GM19238 (cell line): ENCODE measurements around the gene DSG4.

Experiments
- DNase-seq: peaks from one replicate; pipeline ENCODE4 v3.0.0; 2011; ENCODE audit warnings: low spot score; ENCODE audit not compliant: insufficient read length

DSG4 gene

GRCh38 chr18:31447530-31448191 lies 71.1 kb downstream of the DSG4 start, which contains the start of gene DSG3:
Gene DSG3, plus strand, starts transcription at chr18:31447741. Its CDS starts 137 bp downstream, at chr18:31447878.
- DNase-seq: no peak

DNA sequence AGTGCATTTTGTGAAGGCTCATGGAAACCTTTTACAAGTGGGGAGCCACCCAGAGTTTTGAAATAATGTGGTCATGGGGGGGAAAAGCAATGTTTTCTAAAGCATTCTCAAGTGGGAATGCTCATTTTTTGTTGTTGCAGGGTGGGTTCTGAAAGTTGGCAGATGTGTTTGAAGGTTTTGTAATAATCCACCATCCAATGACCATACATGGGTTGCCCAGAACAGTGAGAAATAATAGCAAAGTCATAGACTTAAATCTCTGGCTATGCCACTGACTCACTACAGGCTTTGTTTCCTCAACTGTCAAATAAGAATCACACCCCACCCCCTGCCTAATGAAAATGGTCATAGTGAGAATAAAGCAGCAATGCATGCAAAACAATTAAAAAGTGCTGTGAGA lies 73.8 kb downstream of the DSG4 start:
- DNase-seq: no peak

DNA sequence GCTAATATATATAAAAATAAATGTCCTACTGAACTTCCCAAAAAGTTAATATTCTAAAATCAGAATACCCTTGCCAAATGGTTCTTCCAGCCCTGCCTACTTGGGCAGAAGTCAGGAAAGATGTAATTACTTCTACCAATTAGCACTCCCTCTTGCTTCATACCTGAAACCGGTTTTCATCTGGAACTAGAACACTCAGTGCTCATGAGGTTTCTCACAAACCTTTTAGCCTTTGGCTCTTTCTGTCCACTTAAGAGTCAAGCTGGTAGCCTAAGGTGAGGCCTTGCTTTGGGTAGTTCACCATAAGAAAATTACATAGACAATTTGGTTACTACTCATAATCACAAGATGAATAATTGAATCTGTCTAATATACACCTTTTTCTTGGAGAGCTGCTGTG lies 75.0 kb downstream of the DSG4 start:
- DNase-seq: no peak

GRCh38 chr18:31454066-31454708 lies 77.6 kb downstream of the DSG4 start:
- no peak for DNase-seq
